HG03342 (cell line): Measurements from ENCODE around the gene EMC6.
"Not testable (repeated sequence)": the region's sequence is repeated elsewhere in the genome, so short reads cannot be mapped to it uniquely, and the experiment has no call there.

Source experiments
- ATAC-seq: cut with Tn5 transposase; IDR thresholded peaks from one replicate; pipeline ENCODE4 v1.9.1; 2021; ENCODE audit warnings: mild to moderate bottlenecking, moderate library complexity; ENCODE audit not compliant: unreplicated experiment

The EMC6 gene

GRCh38 chr17:3704931-3705717 lies 36.5 kb downstream of the EMC6 start:
- no peak for ATAC-seq

GRCh38 chr17:3705718-3705984 lies 37.0 kb downstream of the EMC6 start:
- not testable (repeated sequence) for ATAC-seq

GRCh38 chr17:3708366-3708765 lies 39.8 kb downstream of the EMC6 start:
- no peak for ATAC-seq

GRCh38 chr17:3710951-3711383 lies 42.4 kb downstream of the EMC6 start:
- ATAC-seq: peak; percentile 89

GRCh38 chr17:3712811-3713463 lies 44.3 kb downstream of the EMC6 start:
- no peak for ATAC-seq

GRCh38 chr17:3715296-3715695 lies 46.7 kb downstream of the EMC6 start:
- no peak for ATAC-seq

- ATAC-seq: no peak
Observed at GRCh38 chr17:3718201-3718600, 49.6 kb downstream of the EMC6 start.

- ATAC-seq: no peak
Observed at GRCh38 chr17:3719265-3719664, 50.7 kb downstream of the EMC6 start.
